OCI-LY1 (cell line): ENCODE results near the gene TNS3.

Source experiments
- EZH2 ChIP-seq: fragments of 200-600 bp; sonication (generic), shearing (Covaris generic); IDR thresholded peaks from 2 replicates; pipeline ENCODE4 v1.8.0; 2017; ENCODE audit warnings: borderline replicate concordance, mixed run types, mild to moderate bottlenecking, antibody characterized with exemption, low read length, moderate library complexity, mixed read lengths
- TF ChIP-seq, protein P1 (sequence below): fragments of 200-600 bp; sonication (generic), shearing (Covaris generic); IDR thresholded peaks from 2 replicates; pipeline ENCODE4 v1.5.1; 2017; ENCODE audit warnings: mild to moderate bottlenecking, antibody characterized with exemption, low read length, moderate library complexity, mixed read lengths

DNA sequence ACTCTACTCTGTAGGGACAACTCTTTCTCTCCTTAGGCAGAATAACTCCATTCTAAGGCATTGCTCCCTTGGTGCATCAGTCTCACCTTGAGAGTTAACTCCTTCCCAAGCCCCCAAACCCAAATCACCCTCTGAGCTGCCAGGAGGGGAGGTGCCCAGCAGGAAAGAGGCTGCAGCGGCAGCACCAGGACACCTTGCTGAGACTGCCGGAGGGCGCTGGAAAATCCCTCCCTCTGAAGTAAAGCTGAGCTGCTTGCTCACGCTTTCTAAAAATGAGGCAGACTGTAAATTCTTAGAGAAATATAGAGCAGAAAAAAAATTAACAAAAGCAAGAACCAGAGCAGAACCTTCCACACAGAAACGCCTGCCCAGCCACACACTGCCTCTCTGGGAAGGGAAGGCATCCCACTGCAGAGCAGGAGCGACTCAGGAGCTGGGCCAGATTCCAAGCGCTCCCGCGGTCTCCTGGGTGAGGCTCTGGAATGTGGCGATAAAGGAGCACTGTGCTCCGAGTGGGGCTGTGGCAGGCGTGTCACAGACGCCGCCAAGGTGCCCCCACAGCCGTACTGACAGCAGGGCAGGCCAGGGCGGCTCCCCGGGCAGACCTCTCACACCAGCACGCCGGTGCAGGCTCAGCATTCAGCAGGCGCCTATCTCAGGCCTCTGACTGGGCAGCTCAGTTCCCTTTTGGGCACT lies 202.1 kb downstream of the TNS3 start:
- TF ChIP-seq EZH2: no peak
- TF ChIP-seq, protein P1, sequence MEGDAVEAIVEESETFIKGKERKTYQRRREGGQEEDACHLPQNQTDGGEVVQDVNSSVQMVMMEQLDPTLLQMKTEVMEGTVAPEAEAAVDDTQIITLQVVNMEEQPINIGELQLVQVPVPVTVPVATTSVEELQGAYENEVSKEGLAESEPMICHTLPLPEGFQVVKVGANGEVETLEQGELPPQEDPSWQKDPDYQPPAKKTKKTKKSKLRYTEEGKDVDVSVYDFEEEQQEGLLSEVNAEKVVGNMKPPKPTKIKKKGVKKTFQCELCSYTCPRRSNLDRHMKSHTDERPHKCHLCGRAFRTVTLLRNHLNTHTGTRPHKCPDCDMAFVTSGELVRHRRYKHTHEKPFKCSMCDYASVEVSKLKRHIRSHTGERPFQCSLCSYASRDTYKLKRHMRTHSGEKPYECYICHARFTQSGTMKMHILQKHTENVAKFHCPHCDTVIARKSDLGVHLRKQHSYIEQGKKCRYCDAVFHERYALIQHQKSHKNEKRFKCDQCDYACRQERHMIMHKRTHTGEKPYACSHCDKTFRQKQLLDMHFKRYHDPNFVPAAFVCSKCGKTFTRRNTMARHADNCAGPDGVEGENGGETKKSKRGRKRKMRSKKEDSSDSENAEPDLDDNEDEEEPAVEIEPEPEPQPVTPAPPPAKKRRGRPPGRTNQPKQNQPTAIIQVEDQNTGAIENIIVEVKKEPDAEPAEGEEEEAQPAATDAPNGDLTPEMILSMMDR: no peak
